ENCODE data around the gene FAM163B. TPM values are rescaled to one million over a fixed set of nuclear protein-coding genes. Genes with fewer than 3 reads are reported as not detected.

Gene FAM163B
- total and polyA plus RNA-seq, 2 donors (not counting 1 experiment from before 2014, with no cell fraction given): not detected

- TF ChIP-seq CTCF (conservative IDR thresholded peaks at IDR 0.05 in 1 of 2, IDR thresholded peaks at IDR 0.05 in 1 of 2; ENCODE audit: low read depth in 1 of 2, low read length in 2 of 2) (no peak), EZH2 (IDR thresholded peaks at IDR 0.05; ENCODE audit: low read length, missing control alignments) (no peak)
- H3K4me3 ChIP-seq (replicated peaks in 1 of 4; ENCODE audit: control extremely low read depth in 1 of 4, insufficient read depth in 1 of 4, low read depth in 3 of 4, low read length in 4 of 4): no peak overlapping the region
- H3K27ac ChIP-seq (ENCODE audit: insufficient read depth, low read length): no peak overlapping the region
- H3K9me3 ChIP-seq (ENCODE audit: control insufficient read depth, insufficient read depth, low read depth, low read length): no peaks in the 10 kb centered on the region
- no peak for DNase-seq (ENCODE audit: low read depth in 2 of 2)
- no peaks in the 10 kb centered on the region for H3K36me3 ChIP-seq (ENCODE audit: control insufficient read depth, insufficient read depth, low read length)
- H3K79me2 ChIP-seq (ENCODE audit: control insufficient read depth, insufficient read depth, low read length): no peaks in the 10 kb centered on the region
- H3K9ac ChIP-seq (ENCODE audit: insufficient read depth, low read length): no peak overlapping the region
- no peaks in the 10 kb centered on the region for H3K27me3 ChIP-seq (ENCODE audit: control insufficient read depth, insufficient read depth, low read length)
- no peak overlapping the region for H2AFZ ChIP-seq (ENCODE audit: low read length)
- no peak overlapping the region for H3K4me2 ChIP-seq (ENCODE audit: extremely low read depth, insufficient read depth, low read length)
- H4K20me1 ChIP-seq (ENCODE audit: control insufficient read depth, extremely low read depth, insufficient read depth, low read length): no peaks in the 10 kb centered on the region
- H3K4me1 ChIP-seq (ENCODE audit: control insufficient read depth, extremely low read depth, insufficient read depth, low read length): no peaks in the 10 kb centered on the region
Observed at GRCh38 chr9:133650026-133650425, 40.8 kb upstream of the FAM163B start.

- no peak overlapping the region for H3K9ac ChIP-seq (ENCODE audit: insufficient read depth, low read length)
- H3K27me3 ChIP-seq (ENCODE audit: control insufficient read depth, insufficient read depth, low read length): no peaks in the 10 kb centered on the region
- no peaks in the 10 kb centered on the region for H3K79me2 ChIP-seq (ENCODE audit: control insufficient read depth, insufficient read depth, low read length)
- H3K4me3 ChIP-seq (replicated peaks in 1 of 4; ENCODE audit: control extremely low read depth in 1 of 4, insufficient read depth in 1 of 4, low read depth in 3 of 4, low read length in 4 of 4): no peak overlapping the region
- H2AFZ ChIP-seq (ENCODE audit: low read length): no peak overlapping the region
- no peak for TF ChIP-seq EZH2 (IDR thresholded peaks at IDR 0.05; ENCODE audit: low read length, missing control alignments)
- no peak for TF ChIP-seq CTCF (conservative IDR thresholded peaks at IDR 0.05 in 1 of 2, IDR thresholded peaks at IDR 0.05 in 1 of 2; ENCODE audit: low read depth in 1 of 2, low read length in 2 of 2)
- no peaks in the 10 kb centered on the region for H3K9me3 ChIP-seq (ENCODE audit: control insufficient read depth, insufficient read depth, low read depth, low read length)
- H4K20me1 ChIP-seq (ENCODE audit: control insufficient read depth, extremely low read depth, insufficient read depth, low read length): no peaks in the 10 kb centered on the region
- no peak overlapping the region for H3K4me2 ChIP-seq (ENCODE audit: extremely low read depth, insufficient read depth, low read length)
- H3K36me3 ChIP-seq (ENCODE audit: control insufficient read depth, insufficient read depth, low read length): no peaks in the 10 kb centered on the region
- DNase-seq (ENCODE audit: low read depth in 2 of 2): no peak
- H3K4me1 ChIP-seq (ENCODE audit: control insufficient read depth, extremely low read depth, insufficient read depth, low read length): no peaks in the 10 kb centered on the region
- no peak overlapping the region for H3K27ac ChIP-seq (ENCODE audit: insufficient read depth, low read length)
Observed at GRCh38 chr9:133649194-133649593, 40.0 kb upstream of the FAM163B start.

GRCh38 chr9:133647765-133648469, 38.7 kb upstream of the FAM163B start:
- H3K79me2 ChIP-seq (ENCODE audit: control insufficient read depth, insufficient read depth, low read length): no peaks in the 10 kb centered on the region
- TF ChIP-seq EZH2 (IDR thresholded peaks at IDR 0.05; ENCODE audit: low read length, missing control alignments): no peak
- no peak for TF ChIP-seq CTCF (conservative IDR thresholded peaks at IDR 0.05 in 1 of 2, IDR thresholded peaks at IDR 0.05 in 1 of 2; ENCODE audit: low read depth in 1 of 2, low read length in 2 of 2)
- no peak overlapping the region for H3K4me3 ChIP-seq (replicated peaks in 1 of 4; ENCODE audit: control extremely low read depth in 1 of 4, insufficient read depth in 1 of 4, low read depth in 3 of 4, low read length in 4 of 4)
- H3K9me3 ChIP-seq (ENCODE audit: control insufficient read depth, insufficient read depth, low read depth, low read length): no peaks in the 10 kb centered on the region
- H4K20me1 ChIP-seq (ENCODE audit: control insufficient read depth, extremely low read depth, insufficient read depth, low read length): no peaks in the 10 kb centered on the region
- H3K36me3 ChIP-seq (ENCODE audit: control insufficient read depth, insufficient read depth, low read length): no peaks in the 10 kb centered on the region
- H3K9ac ChIP-seq (ENCODE audit: insufficient read depth, low read length): no peak overlapping the region
- H3K27me3 ChIP-seq (ENCODE audit: control insufficient read depth, insufficient read depth, low read length): no peaks in the 10 kb centered on the region
- DNase-seq (ENCODE audit: low read depth in 2 of 2): no peak
- H3K4me2 ChIP-seq (ENCODE audit: extremely low read depth, insufficient read depth, low read length): no peak overlapping the region
- no peak overlapping the region for H2AFZ ChIP-seq (ENCODE audit: low read length)
- no peaks in the 10 kb centered on the region for H3K4me1 ChIP-seq (ENCODE audit: control insufficient read depth, extremely low read depth, insufficient read depth, low read length)
- no peak overlapping the region for H3K27ac ChIP-seq (ENCODE audit: insufficient read depth, low read length)
